Endothelial cell of umbilical vein (primary cell): ENCODE results near the gene C6orf136.

Source experiments
- POLR2AphosphoS5 ChIP-seq: IDR thresholded peaks from 2 replicates; pipeline ENCODE4 v1.6.1; 2012; ENCODE audit warnings: low read depth, mild to moderate bottlenecking, control low read depth, low read length, moderate library complexity; ENCODE audit not compliant: insufficient read depth
- TF ChIP-seq, protein P1 (sequence below), 2 donors: IDR thresholded peaks; 1 replicate in 1 of 2; 2 replicates in 1 of 2; pipeline ENCODE4 v1.5.1; 2011; ENCODE audit warnings: low read length in 2 of 2, mild to moderate bottlenecking in 2 of 2, moderate library complexity in 2 of 2, control low read depth in 1 of 2, inconsistent platforms in 1 of 2, low read depth in 1 of 2; ENCODE audit not compliant: insufficient read depth in 1 of 2; ENCODE audit errors: extremely low read depth in 1 of 2

- TF ChIP-seq, protein P1, sequence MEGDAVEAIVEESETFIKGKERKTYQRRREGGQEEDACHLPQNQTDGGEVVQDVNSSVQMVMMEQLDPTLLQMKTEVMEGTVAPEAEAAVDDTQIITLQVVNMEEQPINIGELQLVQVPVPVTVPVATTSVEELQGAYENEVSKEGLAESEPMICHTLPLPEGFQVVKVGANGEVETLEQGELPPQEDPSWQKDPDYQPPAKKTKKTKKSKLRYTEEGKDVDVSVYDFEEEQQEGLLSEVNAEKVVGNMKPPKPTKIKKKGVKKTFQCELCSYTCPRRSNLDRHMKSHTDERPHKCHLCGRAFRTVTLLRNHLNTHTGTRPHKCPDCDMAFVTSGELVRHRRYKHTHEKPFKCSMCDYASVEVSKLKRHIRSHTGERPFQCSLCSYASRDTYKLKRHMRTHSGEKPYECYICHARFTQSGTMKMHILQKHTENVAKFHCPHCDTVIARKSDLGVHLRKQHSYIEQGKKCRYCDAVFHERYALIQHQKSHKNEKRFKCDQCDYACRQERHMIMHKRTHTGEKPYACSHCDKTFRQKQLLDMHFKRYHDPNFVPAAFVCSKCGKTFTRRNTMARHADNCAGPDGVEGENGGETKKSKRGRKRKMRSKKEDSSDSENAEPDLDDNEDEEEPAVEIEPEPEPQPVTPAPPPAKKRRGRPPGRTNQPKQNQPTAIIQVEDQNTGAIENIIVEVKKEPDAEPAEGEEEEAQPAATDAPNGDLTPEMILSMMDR (IDR thresholded peaks at IDR 0.05; ENCODE audit: extremely low read depth in 1 of 2, insufficient read depth in 1 of 2, low read depth in 1 of 2, low read length in 2 of 2): no peak
- TF ChIP-seq POLR2AphosphoS5: no peak
Observed at GRCh38 chr6:30614044-30614842, 32.7 kb upstream of the C6orf136 start.
